Neuronal stem cell (in vitro differentiated cells): Measurements from ENCODE around the gene FAM114A1.
A peak's percentile ranks its signal among the peaks of the same experiment; 100 is the strongest.

Experiments used
- DNase-seq: peaks from one replicate; pipeline ENCODE4 v3.0.0-alpha.2; 2013; ENCODE audit warnings: low spot score
- H2AFZ ChIP-seq: one replicate; pipeline ENCODE4 v1.6.1; 2013; ENCODE audit warnings: mild to moderate bottlenecking, low read length, inconsistent platforms
- H2AK5ac ChIP-seq: 2 replicates; pipeline ENCODE4 v1.6.1; 2013; ENCODE audit warnings: low read depth, mild to moderate bottlenecking, inconsistent platforms, low read length, moderate library complexity, mixed read lengths
- H2BK120ac ChIP-seq: 2 replicates; pipeline ENCODE4 v1.6.1; 2013; ENCODE audit warnings: low read depth, mild to moderate bottlenecking, inconsistent platforms, low read length, moderate library complexity, mixed read lengths
- H2BK12ac ChIP-seq: one replicate; pipeline ENCODE4 v1.6.1; 2013; ENCODE audit warnings: low read length, inconsistent platforms
- H2BK15ac ChIP-seq: 2 replicates; pipeline ENCODE4 v1.6.1; 2013; ENCODE audit warnings: mild to moderate bottlenecking, low read length, inconsistent platforms, mixed read lengths
- H2BK5ac ChIP-seq: one replicate; pipeline ENCODE4 v1.6.1; 2013; ENCODE audit warnings: inconsistent platforms, mild to moderate bottlenecking, low read length, moderate library complexity
- H3K14ac ChIP-seq: one replicate; pipeline ENCODE4 v1.6.1; 2013; ENCODE audit warnings: low read length, inconsistent platforms
- H3K18ac ChIP-seq: 2 replicates; pipeline ENCODE4 v1.6.1; 2013; ENCODE audit warnings: low read length, inconsistent platforms
- H3K23ac ChIP-seq: 2 replicates; pipeline ENCODE4 v1.6.1; 2013; ENCODE audit warnings: low read depth, mild to moderate bottlenecking, mixed read lengths, low read length, inconsistent platforms; ENCODE audit not compliant: poor library complexity
- H3K27ac ChIP-seq: replicated peaks from 3 replicates; pipeline ENCODE4 v1.5.1; 2013; ENCODE audit warnings: low read length, inconsistent platforms
- H3K27me3 ChIP-seq, 3 experiments: 2 replicates each; pipeline ENCODE4 v1.6.1; 2013; ENCODE audit warnings: low read length in 3 of 3, mild to moderate bottlenecking in 2 of 3, inconsistent platforms in 1 of 3, low read depth in 1 of 3, mixed read lengths in 1 of 3, moderate library complexity in 1 of 3; ENCODE audit not compliant: control insufficient read depth in 3 of 3, insufficient read depth in 3 of 3
- H3K36me3 ChIP-seq, 2 donors: replicated peaks in 1 of 2; 2 replicates each; pipeline ENCODE4 v1.6.1; 2013; ENCODE audit warnings: low read length in 2 of 2; ENCODE audit not compliant: control insufficient read depth in 2 of 2, insufficient read depth in 2 of 2
- H3K4ac ChIP-seq: 2 replicates; pipeline ENCODE4 v1.6.1; 2013; ENCODE audit warnings: inconsistent platforms, mild to moderate bottlenecking, low read length, moderate library complexity
- H3K4me1 ChIP-seq, 2 donors: 1 replicate in 1 of 2; 2 replicates in 1 of 2; pipeline ENCODE4 v1.6.1; 2013; ENCODE audit warnings: low read length in 2 of 2, low read depth in 1 of 2; ENCODE audit not compliant: control insufficient read depth in 2 of 2, insufficient read depth in 1 of 2
- H3K4me2 ChIP-seq: one replicate; pipeline ENCODE4 v1.6.1; 2013; ENCODE audit warnings: mild to moderate bottlenecking, low read length, inconsistent platforms; ENCODE audit not compliant: insufficient read depth, poor library complexity, severe bottlenecking
- H3K4me3 ChIP-seq, 2 donors: 2 replicates each; pipeline ENCODE4 v1.5.1; 2013; ENCODE audit warnings: low read length in 2 of 2, mild to moderate bottlenecking in 2 of 2, inconsistent platforms in 1 of 2, moderate library complexity in 1 of 2
- H3K79me1 ChIP-seq: one replicate; pipeline ENCODE4 v1.6.1; 2013; ENCODE audit warnings: low read depth, mild to moderate bottlenecking, inconsistent platforms, low read length, moderate library complexity
- H3K9ac ChIP-seq: one replicate; pipeline ENCODE4 v1.6.1; 2013; ENCODE audit warnings: mild to moderate bottlenecking, low read depth, low read length, inconsistent platforms; ENCODE audit not compliant: poor library complexity
- H3K9me3 ChIP-seq, 2 donors: replicated peaks in 1 of 2; 2 replicates each; pipeline versions ENCODE3 to v1.6.1; 2013; ENCODE audit warnings: low read length in 2 of 2, mild to moderate bottlenecking in 2 of 2, inconsistent platforms in 1 of 2, low read depth in 1 of 2, mixed read lengths in 1 of 2, moderate library complexity in 1 of 2; ENCODE audit not compliant: control insufficient read depth in 2 of 2, insufficient read depth in 1 of 2
- H4K8ac ChIP-seq: one replicate; pipeline ENCODE4 v1.6.1; 2013; ENCODE audit warnings: low read depth, mild to moderate bottlenecking, inconsistent platforms, low read length, moderate library complexity
- H4K91ac ChIP-seq: one replicate; pipeline ENCODE4 v1.6.1; 2013; ENCODE audit warnings: low read length, low read depth, mild to moderate bottlenecking, inconsistent platforms; ENCODE audit not compliant: poor library complexity
- WGBS, 2 donors: extraction: QIAGEN DNeasy Blood & Tissue Kit; methylation state at CpG; one replicate each; pipeline ENCODE4 v1.1.7; 2013; ENCODE audit warnings: missing lambda C conversion rate in 2 of 2, mixed read lengths in 1 of 2; ENCODE audit not compliant: insufficient read length in 2 of 2, insufficient replicate concordance in 1 of 2; ENCODE audit errors: extremely low coverage in 2 of 2; 5-methylcytosine and 5-hydroxymethylcytosine counted together

The FAM114A1 gene

GRCh38 chr4:38954727-38955126 is 87.1 kb downstream of the FAM114A1 start:
- Histone ChIP-seq H2AK5ac (no peak overlapping the region), H2BK12ac (no peak overlapping the region), H2BK15ac (no peak overlapping the region), H3K9me3 (no peaks in the 10 kb centered on the region), H3K27ac (no peak overlapping the region), H2AFZ (no peak overlapping the region), H3K4me1 (peaks cover 2 to 4% of the 10 kb centered on the region in 2 donors), H3K23ac (no peak overlapping the region), H4K91ac (no peak overlapping the region), H2BK120ac (no peak overlapping the region), H3K4me2 (no peak overlapping the region), H3K9ac (no peak overlapping the region), H3K36me3 (no peaks in the 10 kb centered on the region), H3K4me3 (no peak overlapping the region), H4K8ac (no peak overlapping the region), H3K14ac (no peak overlapping the region), H2BK5ac (no peak overlapping the region), H3K79me1 (no peaks in the 10 kb centered on the region), H3K4ac (no peak overlapping the region), H3K18ac (no peak overlapping the region), H3K27me3 (no peaks in the 10 kb centered on the region)
- no peak for DNase-seq

- no peak overlapping the region for H4K8ac ChIP-seq
- H2BK5ac ChIP-seq: no peak overlapping the region
- no peak overlapping the region for H3K4ac ChIP-seq
- no peak overlapping the region for H3K18ac ChIP-seq
- H3K27ac ChIP-seq: no peak overlapping the region
- no peak overlapping the region for H3K9ac ChIP-seq
- H2AK5ac ChIP-seq: no peak overlapping the region
- WGBS, 2 donors: no CpG with 5 or more reads among the region's 4 CpGs
- H3K79me1 ChIP-seq: no peaks in the 10 kb centered on the region
- H4K91ac ChIP-seq: no peak overlapping the region
- no peak overlapping the region for H3K23ac ChIP-seq
- peak overlapping the region; percentile 60 for H2AFZ ChIP-seq
- DNase-seq: no peak
- no peak overlapping the region for H2BK120ac ChIP-seq
- no peak overlapping the region for H3K4me3 ChIP-seq
- no peak overlapping the region for H3K4me2 ChIP-seq
- H3K27me3 ChIP-seq: no peaks in the 10 kb centered on the region
- H3K36me3 ChIP-seq: no peaks in the 10 kb centered on the region
- no peak overlapping the region for H2BK15ac ChIP-seq
- no peaks in the 10 kb centered on the region for H3K9me3 ChIP-seq
- H3K14ac ChIP-seq: no peak overlapping the region
- peaks cover 2 to 4% of the 10 kb centered on the region in 2 donors for H3K4me1 ChIP-seq
- no peak overlapping the region for H2BK12ac ChIP-seq
Observed at GRCh38 chr4:38955957-38956356, 88.4 kb downstream of the FAM114A1 start.

GRCh38 chr4:38957261-38957815 is 89.7 kb downstream of the FAM114A1 start:
- Histone ChIP-seq H3K4ac (no peak overlapping the region), H4K91ac (no peak overlapping the region), H2BK120ac (no peak overlapping the region), H3K14ac (no peak overlapping the region), H3K4me2 (no peak overlapping the region), H3K18ac (no peak overlapping the region), H3K27ac (no peak overlapping the region), H2AK5ac (no peak overlapping the region), H2BK12ac (no peak overlapping the region), H3K23ac (no peak overlapping the region), H3K4me1 (peaks cover 2 to 4% of the 10 kb centered on the region in 2 donors), H3K79me1 (no peaks in the 10 kb centered on the region), H3K9me3 (no peaks in the 10 kb centered on the region), H3K4me3 (no peak overlapping the region), H3K27me3 (no peaks in the 10 kb centered on the region), H3K36me3 (no peaks in the 10 kb centered on the region), H2BK5ac (no peak overlapping the region), H3K9ac (no peak overlapping the region), H2BK15ac (no peak overlapping the region), H2AFZ (no peak overlapping the region), H4K8ac (no peak overlapping the region)
- DNase-seq: no peak
- WGBS, 2 donors: no CpG with 5 or more reads among the region's 5 CpGs

GRCh38 chr4:38957893-38958292 is 90.3 kb downstream of the FAM114A1 start:
- Histone ChIP-seq H3K9me3 (no peaks in the 10 kb centered on the region), H4K91ac (no peak overlapping the region), H3K4me2 (no peak overlapping the region), H4K8ac (no peak overlapping the region), H3K79me1 (no peaks in the 10 kb centered on the region), H3K27ac (no peak overlapping the region), H2BK15ac (no peak overlapping the region), H2AFZ (no peak overlapping the region), H2AK5ac (no peak overlapping the region), H3K23ac (no peak overlapping the region), H3K4ac (no peak overlapping the region), H3K14ac (no peak overlapping the region), H2BK12ac (no peak overlapping the region), H2BK5ac (no peak overlapping the region), H3K4me1 (peaks cover 2 to 4% of the 10 kb centered on the region in 2 donors), H3K9ac (no peak overlapping the region), H2BK120ac (no peak overlapping the region), H3K18ac (no peak overlapping the region), H3K36me3 (no peaks in the 10 kb centered on the region), H3K4me3 (no peak overlapping the region), H3K27me3 (no peaks in the 10 kb centered on the region)
- no CpG with 5 or more reads among the region's 3 CpGs for WGBS, 2 donors
- DNase-seq: no peak
